Neural cell (in vitro differentiated cells): ENCODE data around the gene NHERF1. TPM values are rescaled to one million over a fixed set of nuclear protein-coding genes. Genes with fewer than 3 reads are reported as not detected.

Experiments used
- H2AFZ ChIP-seq: fragments of 200-600, 300-800 bp; sonication (generic), shearing (Covaris generic); 2 replicates; pipeline ENCODE4 v1.6.0; 2014; ENCODE audit warnings: low read depth, mild to moderate bottlenecking, antibody characterized with exemption, low read length, moderate library complexity
- H3F3A ChIP-seq: fragments of 200-600 bp; shearing (Covaris generic); 2 replicates; pipeline ENCODE4 v1.6.1; 2016; ENCODE audit warnings: mild to moderate bottlenecking, moderate library complexity, mixed read lengths, antibody characterized with exemption, low read length; ENCODE audit not compliant: insufficient read depth, poor library complexity, severe bottlenecking
- H3K27ac ChIP-seq: fragments of 200-600, 300-800 bp; sonication (generic), shearing (Covaris generic); 2 replicates; pipeline ENCODE4 v1.5.1; 2014; ENCODE audit warnings: mild to moderate bottlenecking, low read length, moderate library complexity
- H3K27me3 ChIP-seq: fragments of 300-800, 200-600 bp; sonication (generic), shearing (Covaris generic); 2 replicates; pipeline ENCODE4 v1.6.0; 2014; ENCODE audit warnings: mild to moderate bottlenecking, low read depth, low read length, moderate library complexity; ENCODE audit not compliant: insufficient read depth
- H3K36me3 ChIP-seq: fragments of 300-800, 200-600 bp; sonication (generic), shearing (Covaris generic); 2 replicates; pipeline ENCODE4 v1.5.1; 2014; ENCODE audit warnings: mild to moderate bottlenecking, antibody characterized with exemption, low read length, moderate library complexity; ENCODE audit not compliant: insufficient read depth
- H3K4me2 ChIP-seq: fragments of 300-800, 200-600 bp; sonication (generic), shearing (Covaris generic); 2 replicates; pipeline ENCODE4 v1.6.0; 2014; ENCODE audit warnings: mild to moderate bottlenecking, low read length
- H3K4me3 ChIP-seq: fragments of 300-800, 200-600 bp; sonication (generic), shearing (Covaris generic); 2 replicates; pipeline ENCODE4 v1.5.1; 2014; ENCODE audit warnings: mild to moderate bottlenecking, low read length, moderate library complexity
- H3K79me2 ChIP-seq: fragments of 200-600 bp; shearing (Covaris generic); replicated peaks from 2 replicates; pipeline ENCODE4 v1.6.0; 2014; ENCODE audit warnings: mild to moderate bottlenecking, low read length, moderate library complexity; ENCODE audit not compliant: insufficient read depth
- H3K9ac ChIP-seq: fragments of 300-800, 200-600 bp; sonication (generic), shearing (Covaris generic); 2 replicates; pipeline ENCODE4 v1.6.1; 2016; ENCODE audit warnings: mild to moderate bottlenecking, low read length, mixed read lengths
- H3K9me2 ChIP-seq: fragments of 200-600 bp; shearing (Covaris generic); 2 replicates; pipeline ENCODE4 v1.6.1; 2016; ENCODE audit warnings: mild to moderate bottlenecking, low read length, mixed read lengths; ENCODE audit not compliant: insufficient read depth
- H3K9me3 ChIP-seq: fragments of 200-600, 300-800 bp; sonication (generic), shearing (Covaris generic); 2 replicates; pipeline ENCODE4 v1.6.1; 2016; ENCODE audit warnings: mild to moderate bottlenecking, mixed run types, low read length, moderate library complexity, mixed read lengths
- H4K20me1 ChIP-seq: fragments of 200-600 bp; shearing (Covaris generic); 2 replicates; pipeline ENCODE4 v1.6.1; 2016; ENCODE audit warnings: mild to moderate bottlenecking, mixed run types; ENCODE audit not compliant: insufficient read depth
- EP300 ChIP-seq: fragments of 450-650 bp; conservative IDR thresholded peaks from 2 replicates; pipeline ENCODE4 v1.6.1; 2014; ENCODE audit warnings: antibody characterized with exemption, mild to moderate bottlenecking, moderate library complexity; ENCODE audit not compliant: poor library complexity, severe bottlenecking
- EZH2 ChIP-seq: fragments of 200-600, 300-800 bp; shearing (Covaris generic), sonication (generic); IDR thresholded peaks from 2 replicates; pipeline ENCODE4 v1.6.1; 2014; ENCODE audit warnings: antibody characterized with exemption, low read length, borderline replicate concordance, mild to moderate bottlenecking; ENCODE audit not compliant: insufficient read depth, poor library complexity, severe bottlenecking
- MXI1 ChIP-seq: fragments of 450-650 bp; conservative IDR thresholded peaks from 2 replicates; pipeline ENCODE4 v1.6.1; 2014; ENCODE audit warnings: antibody characterized with exemption, mild to moderate bottlenecking; ENCODE audit not compliant: poor library complexity, severe bottlenecking
- POLR2AphosphoS5 ChIP-seq: IDR thresholded peaks from 2 replicates; pipeline ENCODE4 v1.6.1; 2012
- RAD21 ChIP-seq: fragments of 450-650 bp; conservative IDR thresholded peaks from 2 replicates; pipeline ENCODE4 v1.6.1; 2014; ENCODE audit warnings: antibody characterized with exemption, mild to moderate bottlenecking, moderate library complexity
- REST ChIP-seq: IDR thresholded peaks from 2 replicates; pipeline ENCODE4 v1.6.1; 2012; ENCODE audit warnings: borderline replicate concordance
- SMC3 ChIP-seq: fragments of 450-650 bp; conservative IDR thresholded peaks from 2 replicates; pipeline ENCODE4 v1.6.1; 2014; ENCODE audit warnings: antibody characterized with exemption, mild to moderate bottlenecking, moderate library complexity; ENCODE audit not compliant: poor library complexity
- TAF1 ChIP-seq: IDR thresholded peaks from 2 replicates; pipeline ENCODE4 v1.6.1; 2012; ENCODE audit warnings: low read depth
- polyA plus RNA-seq: library from polyadenylated mRNA; depleted of rRNA; stranded (reverse); fragments of >200 nt; gene quantifications from 2 replicates; pipeline ENCODE4 v1.2.3, GENCODE V29; 2014
- TF ChIP-seq, protein P1 (sequence below): fragments of 450-650 bp; IDR thresholded peaks from 2 replicates; pipeline ENCODE4 v1.5.1; 2014; ENCODE audit warnings: antibody characterized with exemption, mild to moderate bottlenecking, moderate library complexity; ENCODE audit not compliant: poor library complexity, severe bottlenecking

The NHERF1 gene
- polyA plus RNA-seq, 1 donor from 2014 or later = 0.51 TPM

DNA sequence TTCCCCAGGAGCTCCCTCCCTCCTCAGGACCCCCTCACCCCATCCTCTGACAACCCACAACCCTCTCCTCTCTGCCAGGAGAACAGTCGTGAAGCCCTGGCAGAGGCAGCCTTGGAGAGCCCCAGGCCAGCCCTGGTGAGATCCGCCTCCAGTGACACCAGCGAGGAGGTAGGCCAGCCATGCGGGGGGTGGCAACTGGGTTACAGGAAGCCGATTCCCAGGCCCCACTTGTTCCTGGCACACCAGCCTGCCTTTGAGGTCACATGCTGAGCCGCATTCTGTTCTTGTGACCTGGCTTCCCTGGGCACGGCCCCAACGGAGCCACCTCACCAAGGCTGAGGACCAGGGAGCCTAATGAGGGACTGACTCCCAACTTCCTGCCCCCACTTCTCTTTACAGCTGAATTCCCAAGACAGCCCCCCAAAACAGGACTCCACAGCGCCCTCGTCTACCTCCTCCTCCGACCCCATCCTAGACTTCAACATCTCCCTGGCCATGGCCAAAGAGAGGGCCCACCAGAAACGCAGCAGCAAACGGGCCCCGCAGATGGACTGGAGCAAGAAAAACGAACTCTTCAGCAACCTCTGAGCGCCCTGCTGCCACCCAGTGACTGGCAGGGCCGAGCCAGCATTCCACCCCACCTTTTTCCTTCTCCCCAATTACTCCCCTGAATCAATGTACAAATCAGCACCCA lies 19.8 kb downstream of the NHERF1 start:
- Histone ChIP-seq H2AFZ (no peak overlapping the region), H3K36me3 (peaks cover 7% of the 10 kb centered on the region), H3K4me2 (no peak overlapping the region), H3K27me3 (no peaks in the 10 kb centered on the region), H3K9me3 (no peaks in the 10 kb centered on the region), H3K27ac (no peak overlapping the region), H3F3A (no peaks in the 10 kb centered on the region), H3K9ac (no peak overlapping the region), H3K79me2 (no peaks in the 10 kb centered on the region), H3K9me2 (no peaks in the 10 kb centered on the region), H4K20me1 (no peaks in the 10 kb centered on the region), H3K4me3 (no peak overlapping the region)
- TF ChIP-seq MXI1 = no peak
- TF ChIP-seq, protein P1, sequence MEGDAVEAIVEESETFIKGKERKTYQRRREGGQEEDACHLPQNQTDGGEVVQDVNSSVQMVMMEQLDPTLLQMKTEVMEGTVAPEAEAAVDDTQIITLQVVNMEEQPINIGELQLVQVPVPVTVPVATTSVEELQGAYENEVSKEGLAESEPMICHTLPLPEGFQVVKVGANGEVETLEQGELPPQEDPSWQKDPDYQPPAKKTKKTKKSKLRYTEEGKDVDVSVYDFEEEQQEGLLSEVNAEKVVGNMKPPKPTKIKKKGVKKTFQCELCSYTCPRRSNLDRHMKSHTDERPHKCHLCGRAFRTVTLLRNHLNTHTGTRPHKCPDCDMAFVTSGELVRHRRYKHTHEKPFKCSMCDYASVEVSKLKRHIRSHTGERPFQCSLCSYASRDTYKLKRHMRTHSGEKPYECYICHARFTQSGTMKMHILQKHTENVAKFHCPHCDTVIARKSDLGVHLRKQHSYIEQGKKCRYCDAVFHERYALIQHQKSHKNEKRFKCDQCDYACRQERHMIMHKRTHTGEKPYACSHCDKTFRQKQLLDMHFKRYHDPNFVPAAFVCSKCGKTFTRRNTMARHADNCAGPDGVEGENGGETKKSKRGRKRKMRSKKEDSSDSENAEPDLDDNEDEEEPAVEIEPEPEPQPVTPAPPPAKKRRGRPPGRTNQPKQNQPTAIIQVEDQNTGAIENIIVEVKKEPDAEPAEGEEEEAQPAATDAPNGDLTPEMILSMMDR = no peak

DNA sequence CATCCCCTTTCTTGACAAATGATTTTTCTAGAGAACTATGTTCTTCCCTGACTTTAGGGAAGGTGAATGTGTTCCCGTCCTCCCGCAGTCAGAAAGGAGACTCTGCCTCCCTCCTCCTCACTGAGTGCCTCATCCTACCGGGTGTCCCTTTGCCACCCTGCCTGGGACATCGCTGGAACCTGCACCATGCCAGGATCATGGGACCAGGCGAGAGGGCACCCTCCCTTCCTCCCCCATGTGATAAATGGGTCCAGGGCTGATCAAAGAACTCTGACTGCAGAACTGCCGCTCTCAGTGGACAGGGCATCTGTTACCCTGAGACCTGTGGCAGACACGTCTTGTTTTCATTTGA lies 20.3 kb downstream of the NHERF1 start:
- Histone ChIP-seq H3K9me2 (no peaks in the 10 kb centered on the region), H3K9me3 (no peaks in the 10 kb centered on the region), H3K4me2 (no peak overlapping the region), H3K9ac (no peak overlapping the region), H3K36me3 (peaks cover 7% of the 10 kb centered on the region), H2AFZ (no peak overlapping the region), H3K4me3 (no peak overlapping the region), H3F3A (no peaks in the 10 kb centered on the region), H4K20me1 (no peaks in the 10 kb centered on the region), H3K79me2 (no peaks in the 10 kb centered on the region), H3K27ac (no peak overlapping the region), H3K27me3 (no peaks in the 10 kb centered on the region)
- no peak for TF ChIP-seq SMC3
- no peak for TF ChIP-seq EZH2
- TF ChIP-seq, protein P1 = no peak
- TF ChIP-seq REST = no peak
- TF ChIP-seq RAD21 = no peak
- no peak for TF ChIP-seq TAF1
- TF ChIP-seq POLR2AphosphoS5 = no peak
- no peak for TF ChIP-seq MXI1
- TF ChIP-seq EP300 = no peak
